Glutamatergic neuron (in vitro differentiated cells): Measurements from ENCODE around the gene TPI1. TPM values are rescaled to one million over a fixed set of nuclear protein-coding genes. Genes with fewer than 3 reads are reported as not detected.
"Not testable (repeated sequence)": the region's sequence is repeated elsewhere in the genome, so short reads cannot be mapped to it uniquely, and the experiment has no call there.

Experiments used
- DNase-seq: peaks from one replicate; pipeline ENCODE4 v3.0.0; 2022
- H3K27ac Mint-ChIP-seq: one replicate; pipeline ENCODE4 v1.8.0; 2020; ENCODE audit warnings: mild to moderate bottlenecking, mixed read lengths, inconsistent platforms; ENCODE audit not compliant: unreplicated experiment
- H3K27me3 Mint-ChIP-seq: one replicate; pipeline ENCODE4 v1.8.0; 2020; ENCODE audit warnings: mild to moderate bottlenecking, moderate library complexity, mixed read lengths, inconsistent platforms; ENCODE audit not compliant: unreplicated experiment
- H3K36me3 Mint-ChIP-seq: one replicate; pipeline ENCODE4 v1.8.0; 2020; ENCODE audit warnings: mild to moderate bottlenecking, mixed read lengths, inconsistent platforms; ENCODE audit not compliant: unreplicated experiment
- H3K4me1 Mint-ChIP-seq: one replicate; pipeline ENCODE4 v1.8.0; 2020; ENCODE audit warnings: mild to moderate bottlenecking, low read depth, mixed read lengths, inconsistent platforms; ENCODE audit not compliant: unreplicated experiment
- H3K4me3 Mint-ChIP-seq: one replicate; pipeline ENCODE4 v1.8.0; 2020; ENCODE audit warnings: mild to moderate bottlenecking, mixed read lengths, inconsistent platforms; ENCODE audit not compliant: unreplicated experiment
- H3K9me3 Mint-ChIP-seq: one replicate; pipeline ENCODE4 v1.8.0; 2020; ENCODE audit warnings: mild to moderate bottlenecking, moderate library complexity, mixed read lengths, inconsistent platforms; ENCODE audit not compliant: unreplicated experiment
- CTCF ChIP-seq: fragments of 200-600 bp; sonication (generic); IDR thresholded peaks from one replicate; pipeline ENCODE4 v1.5.0; 2021; ENCODE audit not compliant: partially characterized antibody, unreplicated experiment
- total RNA-seq: library from RNA; stranded (reverse); fragmentation: NEBNext Ultra II Directional; extraction: Animal tissue kit (Norgen Biotek cat#: 25700); gene quantifications from one replicate; pipeline ENCODE4 v1.2.1, GENCODE V29; 2021; ENCODE audit not compliant: unreplicated experiment

Gene TPI1
- total RNA-seq, 1 donor from 2014 or later = 663 TPM

DNA sequence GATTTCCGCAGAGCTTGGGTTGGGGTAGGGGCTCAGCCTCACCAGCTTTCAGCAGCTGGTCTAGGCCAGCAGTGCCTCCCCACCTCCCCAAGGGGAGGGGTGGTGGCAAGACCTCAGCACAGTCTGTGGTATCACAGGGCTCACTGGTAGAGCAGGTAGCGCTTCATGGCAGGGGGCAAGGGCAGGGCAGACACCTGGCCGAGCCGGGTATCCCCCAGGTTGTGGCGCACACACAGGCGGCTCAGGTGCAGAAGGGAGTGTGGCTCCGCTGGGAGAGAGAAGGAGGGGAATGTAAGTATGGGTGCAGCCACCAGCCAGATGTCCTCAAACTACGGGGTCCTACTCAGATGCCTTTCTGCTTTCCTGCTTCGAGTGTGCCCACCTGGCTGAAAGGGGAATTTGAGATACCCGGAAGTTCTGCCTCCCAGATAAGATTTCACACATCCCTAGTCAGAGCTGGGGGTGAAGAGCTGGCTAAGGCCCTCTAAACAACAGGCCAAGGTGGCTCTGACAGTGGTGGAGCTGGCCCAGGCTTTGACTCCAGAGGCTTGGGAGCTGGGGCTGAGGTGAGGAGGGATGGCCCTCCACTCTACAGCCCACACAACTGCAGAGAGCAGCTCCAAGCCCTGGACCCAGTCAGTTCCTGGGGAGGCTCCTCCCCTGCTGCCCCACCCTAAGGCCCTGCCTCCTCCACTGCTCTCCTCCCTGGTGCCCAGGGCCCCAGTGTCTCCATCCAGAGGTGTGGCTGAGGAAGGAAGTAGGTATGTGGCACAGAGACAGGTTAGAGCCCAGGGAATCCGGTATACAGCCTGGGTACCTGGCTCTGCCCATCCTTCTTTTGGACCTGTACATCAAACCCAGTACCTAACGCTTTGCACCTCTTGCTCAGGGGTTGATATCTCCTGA, 4.0 kb downstream of the TPI1 start:
- peak overlapping the region; percentile 78 for H3K27ac Mint-ChIP-seq

GRCh38 chr12:6872073-6873048, 5.0 kb downstream of the TPI1 start:
- Mint-ChIP-seq H3K27ac (peak overlapping the region; percentile 78), H3K27me3 (peaks cover 17% of the 10 kb centered on the region), H3K4me1 (peaks cover 20% of the 10 kb centered on the region), H3K9me3 (peaks cover 23% of the 10 kb centered on the region), H3K4me3 (peak overlapping the region; percentile 89), H3K36me3 (no peaks in the 10 kb centered on the region)
- DNase-seq = peak; percentile 92
- TF ChIP-seq CTCF = peak; percentile 87

More for the DNA sequence above, 4.0 kb downstream of the TPI1 start:
- H3K9me3 Mint-ChIP-seq = peaks cover 26% of the 10 kb centered on the region
- H3K4me1 Mint-ChIP-seq = peaks cover 23% of the 10 kb centered on the region
- H3K36me3 Mint-ChIP-seq = no peaks in the 10 kb centered on the region
- peak overlapping the region; percentile 89 for H3K4me3 Mint-ChIP-seq
- TF ChIP-seq CTCF = no peak
- H3K27me3 Mint-ChIP-seq = peaks cover 21% of the 10 kb centered on the region
- no peak for DNase-seq

DNA sequence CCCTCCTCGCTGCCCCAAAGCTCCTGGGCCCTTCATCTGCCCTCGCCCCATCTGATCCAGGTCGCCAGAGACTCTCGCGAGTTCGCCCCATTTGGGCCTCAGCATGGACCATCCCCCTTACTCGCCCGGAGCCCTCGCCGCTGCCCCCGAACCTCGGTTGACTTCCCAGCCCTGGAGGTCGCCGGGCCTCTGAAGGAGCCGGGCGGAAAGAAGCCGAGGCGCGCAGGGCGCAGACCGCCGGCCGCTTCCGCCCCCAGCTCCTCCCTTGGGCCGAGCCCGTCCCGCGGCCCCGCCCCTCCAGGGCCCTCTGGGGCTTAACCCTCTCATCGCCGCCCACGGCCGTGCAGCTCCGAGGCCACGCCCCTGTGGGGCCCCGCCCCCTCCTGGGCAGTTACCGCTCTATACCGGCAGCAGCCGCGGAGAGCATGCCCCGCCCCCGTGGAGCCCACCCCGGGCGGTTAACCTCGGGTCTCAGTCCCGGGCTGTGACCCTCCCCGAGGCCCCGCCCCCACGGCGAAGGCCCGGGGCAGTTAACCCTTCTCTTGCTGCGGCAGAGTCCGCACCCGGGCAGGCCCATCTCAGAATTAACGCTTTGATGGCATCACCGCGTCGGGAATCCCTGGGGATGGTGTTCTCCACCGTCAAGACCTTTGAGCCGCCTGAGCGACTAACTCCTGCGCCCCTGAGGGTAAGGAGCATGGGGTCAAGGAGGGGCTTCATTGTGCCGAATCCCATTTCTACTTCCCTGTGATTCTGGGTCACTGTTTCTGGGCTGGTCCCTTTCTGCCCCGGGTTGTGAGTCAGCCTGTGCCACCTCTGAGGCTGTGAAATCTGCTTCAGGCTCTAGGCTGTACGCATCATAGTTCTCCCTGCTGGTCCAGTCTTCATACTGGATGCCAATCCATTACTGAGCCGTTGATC, 6.0 kb downstream of the TPI1 start, which contains the start of gene SPSB2:
Gene SPSB2, minus strand, starts transcription at position 210 of the 921 bp plus-strand sequence. CDS start 402 bp downstream, outside the sequence.
- H3K36me3 Mint-ChIP-seq = no peaks in the 10 kb centered on the region
- peak within 1 kb of the TSS; percentile 89 for H3K4me3 Mint-ChIP-seq
- H3K27me3 Mint-ChIP-seq = peaks cover 16% of the 10 kb centered on the region
- H3K4me1 Mint-ChIP-seq = peaks cover 20% of the 10 kb centered on the region
- H3K9me3 Mint-ChIP-seq = peaks cover 23% of the 10 kb centered on the region
- peak within 1 kb of the TSS; percentile 84 for H3K27ac Mint-ChIP-seq
- no peak for TF ChIP-seq CTCF
- DNase-seq = peak; percentile 100

GRCh38 chr12:6874015-6874368, 6.7 kb downstream of the TPI1 start:
- Mint-ChIP-seq H3K4me3 (peak overlapping the region; percentile 88), H3K27me3 (peaks cover 12% of the 10 kb centered on the region), H3K9me3 (peaks cover 17% of the 10 kb centered on the region), H3K27ac (peak overlapping the region; percentile 84), H3K4me1 (peaks cover 16% of the 10 kb centered on the region)
- DNase-seq, H3K36me3 Mint-ChIP-seq: not testable (repeated sequence)

DNA sequence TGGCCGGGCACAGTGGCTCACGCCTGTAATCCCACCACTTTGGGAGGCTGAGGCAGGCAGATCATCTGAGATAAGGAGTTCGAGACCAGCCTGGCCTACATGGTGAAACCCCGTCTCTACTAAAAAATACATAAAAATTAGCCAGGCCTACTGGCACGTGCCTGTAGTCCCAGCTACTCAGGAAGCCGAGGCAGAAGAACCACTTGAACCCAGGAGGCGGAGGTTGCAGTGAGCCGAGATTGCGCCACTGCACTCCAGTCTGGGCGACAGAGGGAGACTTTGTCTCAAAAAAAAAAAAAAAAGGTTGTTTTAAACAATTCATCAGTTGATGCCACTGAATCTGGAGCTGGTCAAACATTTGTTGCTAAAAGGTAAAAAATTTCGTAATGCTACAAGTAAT, 12.5 kb downstream of the TPI1 start:
- H3K27me3 Mint-ChIP-seq, H3K4me1 Mint-ChIP-seq, DNase-seq, H3K27ac Mint-ChIP-seq, H3K4me3 Mint-ChIP-seq, H3K9me3 Mint-ChIP-seq, H3K36me3 Mint-ChIP-seq: not testable (repeated sequence)
